ENCODE results near the gene EIF4A3.
"Not testable (repeated sequence)": the region's sequence is repeated elsewhere in the genome, so short reads cannot be mapped to it uniquely, and the experiment has no call there.

EIF4A3 gene

GRCh38 chr17:80097844-80098691, 48.9 kb downstream of the EIF4A3 start:
- no peak for DNase-seq

- no peak for DNase-seq
These were observed 49.8 kb downstream of the EIF4A3 start for GRCh38 chr17:80097127-80097621.

DNA sequence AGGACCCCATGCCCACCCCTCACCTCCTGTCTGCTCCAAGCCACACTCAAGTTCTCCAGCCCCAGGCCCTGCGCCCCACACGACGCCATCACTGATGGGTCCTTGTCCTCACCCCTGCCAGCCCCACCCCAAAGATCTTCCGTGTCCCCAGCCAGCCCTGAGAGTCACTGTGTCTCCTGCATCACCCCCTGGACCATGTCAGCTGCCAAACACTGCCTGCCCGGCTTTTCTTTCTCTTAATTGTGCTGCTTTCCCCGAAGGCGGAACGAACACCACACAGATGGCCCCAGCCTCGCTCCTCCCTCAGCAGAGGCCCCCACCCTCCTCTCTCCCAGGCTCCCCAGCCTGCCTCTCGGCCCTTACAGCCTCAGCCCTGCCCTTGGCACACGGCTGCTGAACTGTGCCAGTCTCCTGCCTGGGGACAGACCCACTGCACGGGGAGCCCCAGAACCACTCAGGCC, 50.3 kb downstream of the EIF4A3 start:
- DNase-seq, result no peak

DNA sequence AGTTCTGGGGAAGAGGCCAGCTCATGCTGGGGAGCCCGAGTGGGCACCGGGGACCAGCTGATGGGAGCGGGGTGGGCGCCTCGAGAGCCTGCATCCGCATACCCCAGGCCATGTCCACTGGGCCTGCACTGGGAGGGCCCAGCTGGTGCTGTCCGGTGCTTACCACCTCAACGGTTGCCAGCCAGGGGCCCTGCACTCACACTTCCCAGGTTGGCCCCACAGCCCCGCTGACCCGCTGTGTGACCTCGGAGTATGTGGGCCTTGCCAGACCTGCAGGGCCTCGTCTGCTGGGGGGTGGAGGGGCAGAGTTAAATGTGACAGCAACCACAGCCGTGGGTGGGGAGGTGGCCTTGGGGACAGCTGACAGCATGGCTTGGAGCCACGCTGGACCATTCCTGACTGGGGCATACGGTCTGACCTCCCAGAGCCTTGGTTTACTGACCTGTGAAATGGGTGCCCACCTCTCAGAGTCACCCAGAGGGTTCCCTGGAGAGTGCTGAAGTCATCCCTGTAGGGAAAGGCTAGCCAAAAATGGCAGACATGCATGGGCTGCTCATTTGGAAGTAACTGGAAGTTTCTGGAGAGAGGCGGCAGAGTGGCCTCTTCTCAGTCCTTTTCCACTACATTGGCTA, 51.0 kb downstream of the EIF4A3 start:
- no peak for DNase-seq

DNA sequence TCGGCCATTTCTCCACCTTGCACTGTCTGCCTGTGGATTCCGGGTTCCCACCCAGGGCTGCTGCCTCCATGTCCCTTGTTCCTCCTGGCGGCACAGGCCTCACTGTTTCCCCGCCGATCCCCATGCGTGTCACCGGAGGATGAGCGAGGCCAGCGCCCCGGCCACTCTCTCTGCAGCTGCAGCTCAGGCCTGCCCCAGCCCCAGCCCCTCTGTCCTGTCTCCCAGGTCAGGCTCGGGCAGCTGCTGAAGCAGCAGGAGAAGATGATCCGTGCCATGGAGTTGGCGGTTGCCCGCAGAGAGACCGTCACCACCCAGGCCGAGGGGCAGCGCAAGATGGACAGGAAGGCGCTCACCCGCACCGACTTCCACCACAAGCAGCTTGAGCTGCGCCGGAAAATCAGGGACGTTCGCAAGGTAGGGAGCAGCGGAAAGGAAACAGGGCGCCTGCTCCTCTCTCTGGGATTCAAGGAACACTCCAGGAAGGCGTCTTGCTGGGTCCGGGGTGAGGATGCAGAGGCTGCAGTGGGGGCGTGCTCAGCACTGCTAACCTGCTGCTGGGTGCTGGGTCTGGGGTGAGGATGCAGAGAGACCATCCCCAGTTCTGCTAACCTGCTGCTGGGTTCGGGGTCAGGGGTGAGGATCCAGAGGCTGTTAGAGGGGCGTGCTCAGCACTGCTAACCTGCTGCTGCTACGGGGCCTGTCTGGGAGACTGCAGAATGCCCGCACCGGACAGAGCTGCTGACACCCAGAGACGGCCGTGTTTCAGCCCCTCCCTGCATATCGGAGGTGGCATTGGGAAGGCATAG, 51.7 kb downstream of the EIF4A3 start:
- DNase-seq, result no peak

- no peak for DNase-seq
These were observed 54.0 kb downstream of the EIF4A3 start for GRCh38 chr17:80092959-80093358.

GRCh38 chr17:80091376-80091775, 55.6 kb downstream of the EIF4A3 start:
- DNase-seq, result no peak

DNA sequence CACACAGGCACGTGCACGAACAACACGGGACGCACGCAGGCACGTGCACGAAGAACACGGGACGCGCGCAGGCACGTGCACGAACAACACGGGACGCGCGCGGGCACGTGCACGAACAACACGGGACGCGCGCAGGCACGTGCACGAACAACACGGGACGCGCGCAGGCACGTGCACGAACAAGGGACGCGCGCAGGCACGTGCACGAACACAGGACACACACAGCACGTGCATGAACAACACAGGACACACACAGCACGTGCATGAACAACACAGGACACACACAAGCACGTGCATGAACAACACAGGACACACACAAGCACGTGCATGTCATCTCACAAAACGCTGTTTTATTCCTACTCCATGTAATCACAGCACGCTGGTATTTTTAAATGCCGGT, 56.8 kb downstream of the EIF4A3 start:
- not testable (repeated sequence) for DNase-seq

- DNase-seq, result no peak
These were observed 57.2 kb downstream of the EIF4A3 start for GRCh38 chr17:80089762-80090161.

DNA sequence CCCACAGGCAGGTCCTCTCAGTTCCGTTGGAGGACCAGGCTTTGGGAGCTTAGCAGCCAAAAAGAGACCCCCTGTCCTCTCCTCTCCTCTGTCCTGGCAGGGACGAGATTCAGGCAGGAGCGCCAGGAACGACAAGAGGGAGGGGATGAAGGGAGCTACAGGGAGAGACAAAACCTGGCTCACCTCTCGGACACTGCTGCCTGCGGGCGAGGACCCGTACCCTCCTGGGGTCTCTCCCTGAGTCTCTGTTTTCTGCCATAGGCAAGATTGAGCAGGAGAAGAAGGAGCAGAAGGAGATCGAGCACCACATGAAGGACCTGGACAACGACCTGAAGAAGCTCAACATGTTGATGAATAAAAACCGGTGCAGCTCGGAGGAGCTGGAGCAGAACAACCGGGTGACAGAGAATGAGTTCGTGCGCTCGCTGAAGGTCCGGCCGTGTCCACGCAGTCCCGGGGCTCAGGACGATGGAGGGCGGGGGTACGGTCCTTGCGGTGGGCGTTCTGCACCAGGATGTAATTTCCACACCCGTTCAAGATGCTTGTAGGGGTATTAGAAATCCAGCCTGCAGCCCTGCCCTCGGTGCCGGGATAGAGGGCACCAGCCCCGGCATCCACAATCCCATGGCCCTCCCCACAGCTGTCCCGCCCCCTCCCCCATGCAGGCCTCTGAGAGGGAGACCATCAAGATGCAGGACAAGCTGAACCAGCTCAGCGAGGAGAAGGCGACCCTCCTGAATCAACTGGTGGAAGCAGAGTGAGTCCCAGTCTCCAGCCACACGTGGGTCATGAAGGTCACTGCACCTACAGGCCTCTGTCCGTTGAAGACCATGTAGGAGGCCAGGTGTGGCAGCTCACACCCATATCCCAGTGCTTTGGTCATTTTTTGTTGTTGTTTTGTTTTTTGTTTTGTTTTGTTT, 59.3 kb downstream of the EIF4A3 start:
- DNase-seq, result no peak

DNA sequence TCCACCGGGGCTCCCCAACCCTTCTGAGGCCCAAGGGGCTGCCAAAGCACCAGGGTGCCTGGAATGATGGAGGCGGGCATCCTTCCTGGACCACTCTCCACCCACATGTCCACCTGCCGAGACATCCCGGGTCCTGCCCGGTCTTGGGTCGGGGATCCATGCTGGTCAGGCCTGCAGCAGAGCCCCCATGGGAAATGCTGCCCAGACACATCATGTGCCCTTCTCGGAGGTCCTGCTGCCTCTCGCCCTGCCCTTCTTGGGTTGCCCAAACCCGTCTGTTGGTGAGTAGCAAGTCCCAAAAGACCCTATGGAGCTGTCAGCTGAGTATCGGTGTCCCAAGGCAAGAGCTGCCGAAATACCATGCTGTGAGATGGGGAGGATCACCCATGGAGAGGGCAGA, 60.3 kb downstream of the EIF4A3 start:
- DNase-seq, result no peak

DNA sequence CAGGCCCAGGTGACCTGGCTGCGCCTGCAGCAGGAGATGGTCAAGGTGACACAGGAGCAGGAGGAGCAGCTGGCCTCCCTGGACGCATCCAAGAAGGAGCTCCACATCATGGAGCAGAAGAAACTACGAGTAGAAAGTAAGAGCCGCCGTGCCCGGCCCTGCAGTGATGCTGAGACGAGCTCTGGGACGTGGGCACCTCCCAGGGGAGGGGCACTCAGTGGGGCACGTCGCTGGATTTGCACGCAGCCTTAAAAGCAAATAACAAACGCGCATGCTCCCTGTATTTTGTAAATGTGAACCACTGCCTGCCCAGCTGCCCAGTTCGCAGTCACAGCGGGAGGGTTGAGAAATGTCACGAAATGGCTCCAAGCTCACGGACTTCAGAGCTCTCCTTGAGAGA, 60.8 kb downstream of the EIF4A3 start:
- no peak for DNase-seq

GRCh38 chr17:80084773-80085172, 62.2 kb downstream of the EIF4A3 start:
- DNase-seq, result no peak

Data from activated CD4-positive, alpha-beta T cell treated with anti-CD3 and anti-CD28 coated beads for 1 hour (primary cell).